ENCODE data around the gene SLC39A11. TPM values are rescaled to one million over a fixed set of nuclear protein-coding genes. Genes with fewer than 3 reads are reported as not detected.
"Not testable (repeated sequence)": the region's sequence is repeated elsewhere in the genome, so short reads cannot be mapped to it uniquely, and the experiment has no call there.

Gene SLC39A11
- total and polyA plus RNA-seq, 2 of the 13 experiments (the other 11 are each of a cell fraction or from before 2014, with no cell fraction given): 17.2 to 31.5 TPM

- 91% methylated on average over 9 of the region's 9 CpGs for WGBS (ENCODE audit: low lambda C conversion rate)
- H4K20me1 ChIP-seq (ENCODE audit: insufficient read depth, low read length): no peaks in the 10 kb centered on the region
- no peaks in the 10 kb centered on the region for H3K36me3 ChIP-seq (replicated peaks in 1 of 2; ENCODE audit: control insufficient read depth in 1 of 2, insufficient read depth in 2 of 2, low read length in 2 of 2)
- FAIRE-seq: no peak
- H3K27me3 ChIP-seq (ENCODE audit: control insufficient read depth in 1 of 2, insufficient read depth in 2 of 2, low read length in 2 of 2): no peaks in the 10 kb centered on the region; a peak in 1 of 5 replicates
- H3K27ac ChIP-seq (ENCODE audit: extremely low read length, insufficient read depth, low read length): no peak overlapping the region
- no peak for ATAC-seq
- H3K9me3 ChIP-seq (ENCODE audit: low read length): no peaks in the 10 kb centered on the region
- no peaks in the 10 kb centered on the region for H3K79me2 ChIP-seq (ENCODE audit: insufficient read depth, low read length)
- TF ChIP-seq ATAD3A (CRISPR knock-in tag; IDR thresholded peaks at IDR 0.05) (no peak), ZNF280D (CRISPR knock-in tag; IDR thresholded peaks at IDR 0.05) (no peak), ZSCAN9 (CRISPR knock-in tag; IDR thresholded peaks at IDR 0.05; ENCODE audit: borderline replicate concordance) (no peak), TRIM22 (IDR thresholded peaks at IDR 0.05) (no peak), RBM22 (optimal IDR thresholded peaks at IDR 0.05; ENCODE audit: low read length) (no peak), GMEB2 (CRISPR knock-in tag; IDR thresholded peaks at IDR 0.05; ENCODE audit: low read depth) (no peak), BRCA1 (CRISPR knock-in tag; IDR thresholded peaks at IDR 0.05) (no peak)
- in situ Hi-C loops (cut with HindIII; ENCODE audit: extremely low pct_ligation_motif_present, low pct_unique_long_range_greater_than_20kb): no loop called here
- intact Hi-C loops (cut with micrococcal nuclease; ENCODE audit: unreplicated experiment): no loop called here
- H2AFZ ChIP-seq (ENCODE audit: low read length): no peak overlapping the region
- H3K4me1 ChIP-seq (ENCODE audit: insufficient read depth, low read length): no peaks in the 10 kb centered on the region
- BruUV-seq (replicated peaks): no TSS peak
- H3K4me3 ChIP-seq (replicated peaks in 1 of 3; ENCODE audit: insufficient read depth in 1 of 3, low read depth in 2 of 3, low read length in 3 of 3): no peak overlapping the region
- POLR2A ChIA-PET: no interaction called here
- no peak overlapping the region for H3K4me2 ChIP-seq (ENCODE audit: low read depth, low read length)
- no peak overlapping the region for H3K9ac ChIP-seq (ENCODE audit: insufficient read depth, low read depth, low read length)
- CTCF ChIA-PET (ENCODE audit: low intra/inter-chr PET ratio, low total read pairs): no interaction called here
- no peak for DNase-seq (ENCODE audit: low spot score)
These were observed 193.8 kb downstream of the SLC39A11 start for GRCh38 chr17:72898725-72899124.

- H3K36me3 ChIP-seq (replicated peaks in 1 of 2; ENCODE audit: control insufficient read depth in 1 of 2, insufficient read depth in 2 of 2, low read length in 2 of 2); POLR2A ChIA-PET; FAIRE-seq; DNase-seq (ENCODE audit: low spot score); H3K9me3 ChIP-seq (ENCODE audit: low read length); H2AFZ ChIP-seq (ENCODE audit: low read length); in situ Hi-C loops (cut with HindIII; ENCODE audit: extremely low pct_ligation_motif_present, low pct_unique_long_range_greater_than_20kb); H3K27me3 ChIP-seq (ENCODE audit: control insufficient read depth in 1 of 2, insufficient read depth in 2 of 2, low read length in 2 of 2); CTCF ChIA-PET (ENCODE audit: low intra/inter-chr PET ratio, low total read pairs); H3K9ac ChIP-seq (ENCODE audit: insufficient read depth, low read depth, low read length); H3K4me1 ChIP-seq (ENCODE audit: insufficient read depth, low read length); H4K20me1 ChIP-seq (ENCODE audit: insufficient read depth, low read length); H3K79me2 ChIP-seq (ENCODE audit: insufficient read depth, low read length); BruUV-seq (replicated peaks); H3K27ac ChIP-seq (ENCODE audit: extremely low read length, insufficient read depth, low read length); ATAC-seq; intact Hi-C loops (cut with micrococcal nuclease; ENCODE audit: unreplicated experiment); H3K4me3 ChIP-seq (replicated peaks in 1 of 3; ENCODE audit: insufficient read depth in 1 of 3, low read depth in 2 of 3, low read length in 3 of 3); H3K4me2 ChIP-seq (ENCODE audit: low read depth, low read length): not testable (repeated sequence)
- WGBS (ENCODE audit: low lambda C conversion rate): 83% methylated on average over 7 of the region's 7 CpGs
These were observed 196.2 kb downstream of the SLC39A11 start for GRCh38 chr17:72896288-72896687.

Measured in HepG2 (cell line).